NCI-H345 (cell line): ENCODE data around the gene MCM3.

ENCODE experiments used
- DNase-seq: peaks from one replicate; lab custom pipeline; 2025; lab: John Stamatoyannopoulos, UW

The MCM3 gene

DNA sequence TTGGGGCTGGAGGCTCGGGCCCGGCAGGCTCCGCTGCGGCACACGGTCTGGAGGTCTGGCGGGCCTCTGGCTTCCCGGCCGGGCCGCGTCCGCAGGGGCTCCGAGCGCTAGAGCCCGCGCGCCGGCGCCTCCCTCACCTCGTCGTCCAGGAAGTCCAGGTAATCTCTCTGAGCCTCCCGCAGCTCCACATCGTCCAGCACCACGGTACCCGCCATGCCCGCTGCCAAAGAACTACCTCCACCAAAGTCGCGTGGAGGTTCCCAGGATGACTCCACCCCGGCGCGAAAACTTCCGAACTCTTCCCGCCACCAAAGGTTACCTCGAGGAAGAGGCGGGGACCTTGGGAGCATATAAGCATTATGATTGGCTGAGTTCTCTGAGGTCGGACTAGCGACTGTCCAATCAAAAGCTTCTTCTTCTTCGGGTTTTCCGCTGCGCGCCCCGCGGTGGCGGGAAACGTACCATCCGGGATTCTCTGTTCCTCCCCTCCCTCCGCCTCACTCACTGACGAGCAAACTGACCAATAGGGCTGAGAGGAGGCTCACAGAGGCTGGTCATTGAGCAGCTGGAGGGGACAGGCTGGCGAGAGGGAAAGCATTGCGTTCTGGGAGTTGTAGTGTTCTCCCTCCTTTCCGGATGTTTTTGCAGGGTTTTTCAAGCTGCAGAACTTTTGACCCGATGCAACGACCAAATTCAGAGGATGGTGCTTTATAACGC lies at the start of gene MCM3:
Gene MCM3 (minus strand): TSS at position 283 of the 717 bp plus-strand sequence. CDS start 68 bp downstream, at position 215.
- peak; percentile 100 for DNase-seq

DNA sequence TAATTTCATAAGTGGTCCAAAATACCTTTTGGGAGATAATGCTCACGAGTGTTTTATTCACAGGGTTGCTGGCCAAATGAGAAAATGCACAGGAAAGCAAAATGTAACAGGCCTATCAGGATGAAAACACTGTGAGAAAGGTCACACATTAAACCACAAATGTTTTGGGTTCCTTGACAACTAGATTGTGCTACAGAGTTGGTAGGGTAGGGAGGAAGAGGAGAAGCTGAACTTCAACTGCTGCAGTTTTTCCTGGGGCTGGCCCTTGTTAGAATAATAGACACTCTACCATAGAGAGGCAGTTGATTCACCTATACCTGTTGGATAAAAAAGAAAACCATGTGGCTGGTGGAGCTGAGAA lies 49.3 kb upstream of the MCM3 start:
- DNase-seq: no peak

DNA sequence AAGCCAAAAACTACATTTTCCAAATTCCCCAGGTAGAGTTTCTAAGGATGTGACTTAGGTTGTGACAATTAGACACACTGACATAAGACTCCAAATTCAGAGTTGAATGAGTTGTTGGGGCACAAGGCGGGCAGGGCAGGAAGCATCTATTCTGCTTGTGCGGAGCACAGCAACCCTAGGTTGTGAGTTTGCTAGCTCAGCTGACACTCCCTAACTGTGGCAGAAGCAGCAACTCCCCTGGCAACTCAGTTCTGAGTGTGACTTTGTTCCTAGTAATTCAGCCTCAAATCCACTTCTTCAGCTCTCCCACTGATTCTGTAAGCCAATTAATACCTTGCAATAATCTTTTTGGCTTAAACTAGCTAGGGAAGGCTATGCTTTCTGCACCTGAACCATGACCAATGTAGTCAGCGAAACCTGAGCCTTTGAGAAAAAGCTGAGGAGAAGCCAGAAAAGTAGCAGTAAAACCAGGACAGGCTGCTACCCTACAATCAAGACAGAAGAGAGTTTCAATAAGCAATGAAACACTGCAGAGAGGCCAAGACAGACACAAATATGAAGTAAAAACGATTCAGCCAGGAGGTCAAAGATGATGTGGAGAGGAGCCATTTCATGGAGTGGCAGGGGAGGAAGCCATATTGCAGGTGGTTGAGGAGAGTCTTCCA lies 47.4 kb upstream of the MCM3 start:
- no peak for DNase-seq

DNA sequence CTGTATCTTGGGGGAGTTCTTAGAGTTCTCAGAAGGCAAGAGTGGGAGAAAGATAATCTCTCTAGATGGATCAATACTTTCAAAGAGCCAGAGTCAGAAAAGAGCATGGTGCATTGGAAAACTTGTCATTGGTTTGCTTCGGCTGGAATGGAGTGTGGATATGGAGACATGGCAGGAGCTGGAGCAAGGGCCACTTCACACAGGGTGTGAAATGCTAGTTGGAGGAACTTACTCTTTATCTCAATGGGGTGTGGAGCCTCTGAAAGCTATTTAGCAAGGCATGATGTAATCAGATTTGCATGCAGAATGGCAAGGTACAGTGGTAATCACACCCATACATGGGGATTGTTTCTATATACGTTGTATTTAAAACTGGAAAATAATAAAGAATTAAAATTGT lies 45.9 kb upstream of the MCM3 start:
- DNase-seq: no peak

DNA sequence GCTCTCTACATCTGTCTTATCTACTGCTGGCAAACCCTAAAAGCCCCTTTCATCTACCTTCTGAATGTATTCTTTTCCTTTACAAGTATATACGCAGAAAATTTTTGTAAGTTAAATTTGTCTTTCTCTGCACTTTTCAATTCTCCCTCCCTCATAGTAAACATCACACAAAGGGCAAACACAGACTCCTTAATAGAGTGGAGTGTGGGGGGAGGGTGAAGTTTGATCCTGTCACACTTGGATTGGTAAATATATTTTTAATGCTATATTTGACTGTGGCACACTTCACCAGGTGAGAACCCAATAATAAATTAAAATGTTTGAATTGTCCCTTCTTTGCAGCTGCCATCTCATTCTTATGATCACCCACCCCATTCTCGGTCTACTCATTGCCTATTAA lies 44.2 kb upstream of the MCM3 start:
- peak; percentile 20 for DNase-seq

DNA sequence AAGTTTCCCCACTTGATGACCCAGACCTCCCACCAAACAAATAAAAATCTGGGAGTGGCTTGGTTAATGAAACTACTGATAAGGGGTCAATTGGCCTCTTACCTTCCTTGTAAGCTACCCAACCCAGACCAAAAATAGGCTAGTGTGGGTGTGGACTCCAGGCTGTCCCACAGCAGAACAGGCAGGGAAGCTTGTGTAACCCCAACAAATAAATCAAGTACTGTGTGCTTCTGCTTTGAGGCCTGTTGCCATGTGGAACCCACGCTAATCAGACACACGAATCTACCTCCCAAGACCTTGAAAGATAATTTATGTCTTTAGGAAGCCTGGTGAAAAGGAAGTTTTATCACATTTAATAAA lies 43.7 kb upstream of the MCM3 start:
- no peak for DNase-seq

DNA sequence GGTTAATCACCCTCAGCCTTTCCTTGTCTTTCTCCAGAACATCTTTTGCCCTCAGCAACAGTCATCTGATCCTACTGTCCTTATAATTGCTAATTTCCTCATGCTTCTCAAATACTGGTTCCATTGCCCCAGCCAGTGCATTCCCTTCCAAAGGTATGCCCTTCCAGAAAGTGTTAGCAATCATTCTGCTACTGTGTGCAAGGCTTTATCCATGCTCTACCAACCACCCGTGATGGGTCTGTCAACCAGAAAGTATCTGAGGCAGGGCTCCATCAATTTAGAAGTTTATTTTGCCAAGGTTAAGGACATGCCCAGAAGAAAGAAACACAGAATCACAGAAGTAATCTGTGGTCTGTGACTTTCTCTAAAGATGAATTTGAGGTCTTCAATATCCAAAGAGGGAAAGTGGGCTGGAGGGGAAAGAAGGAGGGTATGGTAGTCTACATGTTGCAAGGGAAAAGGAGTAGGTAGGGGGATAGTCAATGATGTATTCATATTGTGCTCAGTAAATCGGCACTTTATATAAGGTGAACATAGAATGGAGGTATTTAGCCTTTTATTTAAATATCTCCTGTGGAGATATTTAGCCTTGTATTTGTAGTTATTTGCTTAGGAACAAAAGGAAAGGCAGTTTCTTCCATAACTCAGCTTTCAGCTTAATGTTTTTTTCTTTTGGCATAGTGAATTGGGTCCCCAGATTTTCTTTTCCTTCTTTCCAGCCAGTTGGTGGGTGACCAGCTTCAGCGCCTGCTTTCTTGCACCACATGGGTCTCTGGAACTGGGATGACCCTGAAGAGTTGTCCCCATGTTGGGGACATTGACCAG lies 42.2 kb upstream of the MCM3 start:
- no peak for DNase-seq

DNA sequence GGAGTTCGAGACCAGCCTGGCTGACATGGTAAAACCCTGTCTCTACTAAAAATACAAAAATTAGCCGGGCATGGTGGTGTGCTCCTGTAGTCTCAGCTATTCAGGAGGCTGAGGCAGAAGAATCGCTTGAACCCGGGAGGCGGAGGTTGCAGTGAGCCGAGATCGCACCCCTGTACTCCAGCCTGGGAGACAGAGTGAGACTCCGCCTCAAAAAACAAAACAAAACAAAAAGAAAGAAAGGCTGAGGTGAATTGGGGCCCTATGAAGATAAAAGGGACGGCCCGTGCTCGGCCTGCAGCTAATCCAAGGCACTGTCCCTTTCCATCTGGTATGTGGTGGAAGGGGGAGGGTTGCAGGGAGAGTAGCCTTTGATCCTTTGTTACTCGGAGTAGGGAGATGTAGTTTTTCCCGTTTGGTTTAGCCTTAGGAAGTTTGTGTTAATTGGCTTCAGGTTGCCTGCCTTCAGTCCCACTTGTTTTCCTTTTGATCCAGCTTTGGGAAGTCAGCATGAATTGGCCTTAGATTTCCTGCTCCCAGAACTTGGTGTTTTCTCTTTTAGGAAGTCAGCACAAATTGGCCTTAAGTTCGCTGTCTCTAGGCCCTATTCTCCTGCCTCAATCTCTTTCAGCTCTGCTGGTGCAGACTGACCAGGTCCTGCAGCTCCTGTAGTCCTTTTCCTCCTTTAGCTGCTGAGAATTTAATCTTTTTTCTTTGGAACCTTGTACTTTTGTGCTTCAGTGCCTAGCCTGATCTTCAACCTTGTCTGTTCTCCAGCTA lies 41.3 kb upstream of the MCM3 start:
- DNase-seq: no peak

DNA sequence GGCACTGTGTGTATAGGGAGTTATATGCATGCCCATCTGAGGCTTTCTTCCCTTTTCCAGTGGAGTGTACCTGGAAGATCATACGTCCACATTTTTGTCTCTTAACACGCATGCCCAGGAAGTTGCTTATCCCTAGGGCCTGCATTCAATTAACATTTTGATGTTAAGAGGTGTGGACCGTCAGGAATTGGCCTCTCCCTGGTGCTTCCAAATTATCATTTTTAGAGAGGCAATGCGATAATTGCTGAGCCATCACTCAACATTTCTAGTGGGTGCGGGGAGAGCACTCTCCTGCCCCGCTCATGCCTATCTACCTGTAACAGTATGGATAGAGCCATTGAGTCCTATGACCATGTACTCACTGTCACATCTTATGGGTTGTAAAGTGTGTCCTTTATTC lies 39.6 kb upstream of the MCM3 start:
- no peak for DNase-seq

DNA sequence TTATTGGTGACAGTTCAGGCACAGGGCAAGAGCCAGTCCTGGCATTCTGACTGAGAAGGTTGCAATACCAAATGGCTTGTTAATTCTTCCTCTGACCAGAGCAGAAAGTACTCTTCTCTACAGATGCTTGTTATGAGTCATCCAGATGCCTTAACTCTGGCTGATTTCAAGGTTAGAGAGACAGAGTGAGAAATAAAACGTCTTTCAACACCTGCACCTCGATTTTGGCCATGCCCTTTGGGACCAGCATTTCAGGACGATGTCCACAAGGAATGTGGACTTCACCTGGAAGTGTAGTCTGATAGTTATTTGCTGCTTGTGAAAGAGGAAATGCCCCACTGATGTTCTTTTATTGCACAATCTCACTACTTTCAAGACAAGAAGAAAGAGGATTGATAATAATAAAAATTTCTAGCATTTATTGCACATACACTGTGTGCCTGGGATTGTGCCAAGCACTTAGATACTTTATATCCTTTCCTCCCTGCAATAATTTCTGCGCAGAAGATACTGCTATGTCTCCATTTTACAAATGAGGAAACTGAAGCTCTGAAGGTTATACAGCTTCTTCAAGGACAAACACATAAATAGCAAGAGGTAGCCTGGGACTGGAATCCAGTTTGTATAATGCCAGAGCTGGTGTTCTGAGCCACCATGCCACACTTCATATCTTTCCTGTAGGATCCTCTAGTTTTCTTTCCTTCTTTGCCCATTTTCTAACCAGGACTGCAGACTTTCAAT lies 33.5 kb upstream of the MCM3 start:
- no peak for DNase-seq

DNA sequence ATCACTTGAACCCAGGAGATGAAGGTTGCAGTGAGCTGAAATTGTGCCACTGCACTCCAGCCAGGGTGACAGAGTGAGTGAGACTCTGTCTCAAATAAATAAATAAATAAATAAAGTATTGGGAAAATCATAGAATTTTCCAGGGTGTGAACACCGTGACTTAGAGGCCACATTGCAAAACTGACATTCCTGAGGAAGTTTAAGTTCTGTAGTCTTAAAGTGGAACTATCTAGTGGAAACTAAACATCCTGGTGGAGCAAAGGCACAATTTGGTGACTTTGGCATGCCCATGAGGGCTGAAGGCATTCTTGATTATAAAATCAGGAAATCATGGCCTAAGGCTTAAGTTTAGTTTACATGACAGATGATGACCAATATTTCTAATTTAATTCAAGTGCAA lies 32.7 kb upstream of the MCM3 start:
- DNase-seq: no peak

DNA sequence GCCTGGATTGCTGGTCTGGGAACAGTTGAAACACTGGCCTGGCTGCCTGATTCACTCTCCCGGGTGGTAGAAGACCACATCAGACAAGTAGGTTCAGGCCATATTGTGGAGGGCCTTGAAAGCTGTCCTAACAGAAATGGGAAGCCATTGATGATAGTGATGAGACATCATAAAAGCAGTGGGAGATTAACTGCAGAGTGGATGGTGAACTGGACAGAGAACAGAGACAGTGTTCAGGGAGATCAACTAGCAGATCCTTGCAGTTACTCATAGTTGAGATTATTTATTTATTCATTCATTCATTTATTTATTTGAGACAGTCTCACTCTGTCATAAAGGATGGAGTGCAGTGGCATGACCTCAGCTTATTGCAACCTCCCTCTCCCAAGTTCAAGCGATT lies 30.2 kb upstream of the MCM3 start:
- DNase-seq: no peak

DNA sequence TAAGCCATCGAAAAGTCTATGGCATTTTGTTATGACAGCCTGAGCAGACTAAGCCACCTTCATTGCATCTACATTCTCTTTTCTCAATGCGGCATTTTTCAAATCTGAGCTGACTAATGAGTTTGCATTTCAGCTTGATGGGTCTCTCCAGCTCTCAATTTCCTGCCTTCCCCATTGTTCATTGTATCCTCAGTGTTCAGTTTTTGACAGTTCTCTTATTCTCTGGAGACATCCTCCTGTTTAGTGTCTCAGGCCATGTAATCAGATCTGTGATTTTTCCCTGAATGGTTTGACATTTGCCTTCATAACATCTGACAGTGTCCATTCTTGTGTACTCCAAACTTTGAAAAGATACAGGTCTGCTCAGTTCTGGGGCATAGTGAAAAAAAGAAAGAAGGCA lies 27.9 kb upstream of the MCM3 start:
- no peak for DNase-seq

DNA sequence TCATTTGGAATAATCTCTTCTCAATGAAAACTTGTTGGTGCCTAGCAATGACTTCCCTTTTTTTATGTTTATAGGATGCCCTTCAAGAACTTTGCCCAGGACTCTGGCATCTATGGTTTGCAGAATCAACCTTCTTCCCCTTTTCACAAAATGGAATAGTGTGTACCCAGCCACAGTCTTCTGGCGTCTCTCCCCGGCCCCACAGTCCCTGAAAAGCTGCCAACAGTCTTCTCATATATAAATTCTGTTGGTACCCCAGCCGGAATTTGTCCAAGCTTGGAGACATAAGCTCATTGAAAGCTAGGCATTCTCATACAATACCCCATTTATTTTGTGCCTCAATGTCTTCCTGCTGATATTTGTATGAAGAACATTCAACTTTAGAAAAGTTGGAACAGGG lies 26.4 kb upstream of the MCM3 start:
- DNase-seq: no peak

DNA sequence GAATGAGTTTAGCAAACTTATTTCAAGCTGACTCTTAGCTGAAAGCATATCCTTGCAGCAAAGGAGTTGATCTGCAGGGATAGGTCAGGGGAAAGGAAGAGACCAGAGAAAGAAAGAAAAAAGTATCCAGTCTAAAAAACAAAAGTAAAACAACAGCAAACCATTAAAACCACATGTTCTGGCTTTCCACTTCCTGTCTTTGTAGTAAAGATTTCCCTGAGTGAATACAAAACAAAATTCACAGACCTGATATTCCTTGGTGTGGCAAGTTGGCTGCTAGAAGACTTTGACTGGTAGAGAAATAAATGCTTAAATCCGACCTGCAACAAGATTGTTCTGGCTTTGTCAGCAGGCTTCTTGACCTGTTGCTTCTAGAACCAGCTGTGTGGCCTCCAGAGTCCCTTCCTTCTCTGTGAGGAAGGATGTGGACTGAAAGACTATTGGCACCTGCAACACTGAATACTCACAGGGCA lies 23.4 kb upstream of the MCM3 start:
- DNase-seq: no peak

DNA sequence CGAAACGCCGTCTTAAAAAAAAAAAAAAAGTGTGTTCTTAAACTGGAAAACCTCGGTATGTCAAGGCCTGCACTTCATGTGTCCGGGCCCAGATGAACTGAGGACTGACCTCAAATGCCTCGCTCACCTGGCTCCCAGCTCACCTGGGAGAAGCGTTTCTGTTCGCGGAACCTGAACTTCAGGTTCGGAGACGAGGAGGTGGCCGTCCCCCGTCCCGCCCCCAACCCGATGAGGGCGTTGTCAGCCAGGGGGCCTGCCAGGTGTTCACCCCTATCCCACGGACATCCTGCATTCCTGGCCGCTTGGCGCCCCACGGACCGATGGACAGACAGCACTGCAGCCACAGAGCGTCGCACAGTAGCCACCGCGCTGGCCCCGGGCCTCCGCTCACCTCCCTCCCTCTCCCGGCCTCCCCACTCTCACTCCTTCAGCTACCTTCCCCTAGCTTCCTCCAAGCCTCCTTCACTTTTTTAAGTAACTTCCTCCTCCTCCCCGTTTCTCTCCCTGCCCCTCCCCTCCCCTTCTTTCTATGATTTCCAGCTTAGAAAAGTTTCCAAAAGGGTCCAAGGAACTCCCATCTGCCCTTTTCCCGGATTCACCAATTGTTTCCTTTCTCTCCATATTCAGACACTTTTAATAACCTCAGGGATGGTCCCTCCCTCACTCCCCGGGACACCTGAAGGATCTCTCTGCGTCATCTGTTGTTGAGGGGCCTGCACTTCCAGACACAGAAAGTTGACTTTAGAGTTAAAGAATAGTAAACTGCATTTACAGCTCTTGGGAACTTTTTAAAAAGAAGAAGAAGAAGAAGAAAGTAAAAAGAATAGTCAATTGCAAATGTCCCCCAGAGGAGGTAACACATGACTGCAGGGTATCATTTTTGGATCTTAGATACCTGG lies 22.7 kb upstream of the MCM3 start:
- no peak for DNase-seq

DNA sequence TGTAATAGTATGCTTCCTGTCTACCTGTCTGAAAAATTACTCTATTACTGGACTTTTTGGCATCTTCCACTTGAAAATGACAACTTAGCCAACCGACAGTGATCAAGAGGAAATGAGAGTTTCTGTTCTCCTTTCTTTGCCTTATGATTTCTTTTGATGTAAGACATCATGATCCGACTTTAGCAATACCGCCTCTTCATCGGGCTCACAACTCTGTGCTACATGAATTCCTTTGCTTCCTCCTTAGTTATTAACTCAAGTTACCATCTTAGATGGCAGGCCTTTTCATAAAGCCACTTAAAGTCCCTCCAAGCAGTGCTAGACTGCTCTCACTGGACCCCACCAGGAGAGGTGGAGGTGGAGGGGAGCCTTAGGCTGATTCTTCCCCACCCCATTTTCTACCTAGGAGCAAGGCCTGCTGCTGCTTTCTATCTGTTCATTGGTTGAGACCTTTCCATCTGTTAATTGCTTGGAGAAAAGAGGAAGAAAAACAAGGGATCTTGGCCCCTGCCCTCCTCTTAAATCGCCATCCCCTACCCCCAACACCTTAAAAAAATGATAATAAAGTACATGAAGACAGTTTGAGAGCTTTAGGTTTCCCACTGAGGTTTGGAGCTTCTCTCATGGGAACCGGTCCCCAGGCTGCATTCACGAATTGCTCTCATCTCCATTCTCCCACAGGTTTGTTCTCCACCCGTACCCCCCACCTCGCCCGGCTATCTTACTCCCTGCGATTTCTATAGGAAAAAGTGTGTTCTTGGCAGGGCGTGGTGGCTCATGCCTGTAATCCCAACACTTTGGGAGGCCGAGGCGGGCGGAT lies 21.6 kb upstream of the MCM3 start:
- no peak for DNase-seq

DNA sequence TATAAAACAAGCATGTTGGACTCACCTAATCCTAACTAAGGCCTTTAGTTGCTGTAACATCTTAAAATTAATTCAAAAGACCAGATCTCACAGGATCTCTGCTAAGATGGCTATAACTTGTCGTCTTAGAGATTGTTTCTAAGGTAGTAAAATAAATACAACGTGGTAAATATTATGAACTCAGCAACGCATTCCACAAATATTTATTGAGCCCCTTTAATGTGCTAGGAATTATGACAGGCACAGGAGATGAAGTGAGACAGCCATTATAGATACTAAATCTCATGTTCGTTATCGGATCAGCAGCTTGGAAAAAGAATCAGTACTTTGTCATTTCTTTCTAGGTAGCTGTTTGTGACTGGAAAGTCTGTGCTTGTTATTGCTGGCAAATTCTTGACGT lies 20.9 kb upstream of the MCM3 start:
- no peak for DNase-seq

DNA sequence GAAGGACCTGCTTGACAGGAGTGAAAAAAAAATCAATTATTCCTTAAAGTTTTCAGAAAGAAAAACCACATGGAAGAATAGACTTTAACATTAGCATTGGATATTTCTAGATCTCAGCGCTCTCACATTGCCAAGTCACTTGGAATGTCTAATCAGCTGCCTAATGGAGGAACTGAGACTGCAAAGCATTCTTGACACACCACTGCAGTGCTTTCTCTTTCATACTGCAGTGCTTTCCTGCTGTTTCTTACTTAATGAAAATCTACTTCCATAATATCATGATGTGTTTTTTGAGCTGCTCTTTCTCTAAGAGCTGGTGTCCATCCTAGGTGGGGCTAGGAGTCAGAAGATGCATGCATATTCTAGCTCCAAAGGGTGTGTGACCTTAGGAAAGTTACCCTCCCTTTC lies 20.4 kb upstream of the MCM3 start:
- DNase-seq: no peak

DNA sequence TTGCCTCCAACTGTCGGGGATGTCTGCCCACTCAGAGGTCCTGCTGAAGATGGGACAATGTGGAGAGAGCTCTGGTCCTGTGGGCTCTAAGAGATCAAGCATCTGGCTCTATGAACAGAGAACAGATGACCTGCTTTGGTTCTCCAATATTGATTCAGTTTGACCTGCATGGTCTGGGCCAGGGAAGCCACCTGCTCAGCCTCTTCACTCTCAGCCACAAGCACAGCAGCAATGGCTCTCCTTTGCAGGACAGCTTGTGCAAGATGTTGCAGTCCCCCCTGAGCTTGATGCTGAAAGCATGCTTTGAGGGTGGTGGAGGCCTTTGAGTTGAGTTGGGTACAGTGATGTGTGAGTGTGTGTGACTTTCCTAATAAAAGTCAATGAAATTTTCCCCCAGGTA lies 18.6 kb upstream of the MCM3 start:
- DNase-seq: no peak
